SK-N-SH (cell line): Measurements from ENCODE around the gene ZNF724. TPM values are rescaled to one million over a fixed set of nuclear protein-coding genes. Genes with fewer than 3 reads are reported as not detected.

Source experiments
- CTCF ChIA-PET: fragments of 300-600, 350-600 bp; formaldehyde crosslinking; extraction: SDS; loops from one replicate; lab custom pipeline; 2021; lab: Yijun Ruan, JAX
- POLR2A ChIA-PET: fragments of 350-600 bp; sonication (Branson Sonifier 250); formaldehyde crosslinking; extraction: SDS; loops from one replicate; lab custom pipeline; 2020; ENCODE audit warnings: antibody characterized with exemption, inconsistent platforms; lab: Yijun Ruan, JAX
- DNase-seq: peaks from one replicate; pipeline ENCODE4 v3.0.0; 2012
- H2AFZ ChIP-seq: fragments of 200-600 bp; sonication (generic); 2 replicates; pipeline ENCODE4 v1.8.1; 2016; ENCODE audit warnings: antibody characterized with exemption, mild to moderate bottlenecking, low read depth
- H3F3A ChIP-seq: fragments of 200-600 bp; sonication (generic); replicated peaks from 2 replicates; pipeline ENCODE3; 2016; ENCODE audit warnings: antibody characterized with exemption, mild to moderate bottlenecking; ENCODE audit not compliant: insufficient read depth
- H3K27ac ChIP-seq, 2 experiments: fragments of 200-500 bp in 1 of 2; fragments of 200-600 bp in 1 of 2; sonication (Bioruptor generic) in 1 of 2; sonication (generic), shearing (Covaris generic) in 1 of 2; 2 replicates each; pipeline versions ENCODE4 v1.5.1 to v1.6.1; 2014 to 2016; ENCODE audit warnings: low read depth in 2 of 2, inconsistent platforms in 1 of 2, low read length in 1 of 2, mild to moderate bottlenecking in 1 of 2, mixed read lengths in 1 of 2
- H3K27me3 ChIP-seq: fragments of 200-600 bp; sonication (generic), shearing (Covaris generic); 2 replicates; pipeline ENCODE4 v1.6.1; 2016; ENCODE audit warnings: mixed run types; ENCODE audit not compliant: insufficient read depth
- H3K36me3 ChIP-seq, 2 experiments: fragments of 200-500 bp in 1 of 2; fragments of 200-600 bp in 1 of 2; sonication (Bioruptor generic) in 1 of 2; sonication (generic) in 1 of 2; replicated peaks in 1 of 2; 2 replicates each; pipeline versions ENCODE3 to v1.5.1; 2014 to 2016; ENCODE audit warnings: low read length in 1 of 2, mild to moderate bottlenecking in 1 of 2; ENCODE audit not compliant: insufficient read depth in 2 of 2, control insufficient read depth in 1 of 2
- H3K4me1 ChIP-seq, 2 experiments: fragments of 200-500 bp in 1 of 2; fragments of 200-600 bp in 1 of 2; sonication (Bioruptor generic) in 1 of 2; sonication (generic), shearing (Covaris generic) in 1 of 2; 2 replicates each; pipeline versions ENCODE4 v1.5.1 to v1.6.1; 2014 to 2016; ENCODE audit warnings: low read depth in 1 of 2, low read length in 1 of 2, mixed run types in 1 of 2; ENCODE audit not compliant: insufficient read depth in 2 of 2, control insufficient read depth in 1 of 2
- H3K4me2 ChIP-seq: fragments of 200-600 bp; sonication (generic), shearing (Covaris generic); 2 replicates; pipeline ENCODE4 v1.6.1; 2017; ENCODE audit warnings: mixed run types
- H3K4me3 ChIP-seq, 2 experiments: fragments of 200-500 bp in 1 of 2; fragments of 200-600 bp in 1 of 2; sonication (Bioruptor generic) in 1 of 2; sonication (generic), shearing (Covaris generic) in 1 of 2; 2 replicates each; pipeline versions ENCODE4 v1.5.1 to v1.8.1; 2014 to 2016; ENCODE audit warnings: low read depth in 2 of 2, inconsistent platforms in 1 of 2, low read length in 1 of 2, mild to moderate bottlenecking in 1 of 2, mixed read lengths in 1 of 2, moderate library complexity in 1 of 2
- H3K79me2 ChIP-seq: fragments of 200-600 bp; sonication (generic); 2 replicates; pipeline ENCODE4 v1.8.1; 2017; ENCODE audit warnings: mild to moderate bottlenecking; ENCODE audit not compliant: insufficient read depth
- H3K9ac ChIP-seq: fragments of 200-600 bp; sonication (generic); 2 replicates; pipeline ENCODE4 v1.6.1; 2017; ENCODE audit warnings: mixed run types
- H3K9me2 ChIP-seq: fragments of 200-600 bp; sonication (generic); 2 replicates; pipeline ENCODE4 v1.6.1; 2017; ENCODE audit warnings: mixed run types
- H3K9me3 ChIP-seq: fragments of 200-600 bp; sonication (generic); 2 replicates; pipeline ENCODE4 v1.6.1; 2017; ENCODE audit warnings: mixed run types, mild to moderate bottlenecking, moderate library complexity
- H4K20me1 ChIP-seq: fragments of 200-600 bp; sonication (generic); 2 replicates; pipeline ENCODE4 v1.6.1; 2017; ENCODE audit warnings: mild to moderate bottlenecking, mixed run types; ENCODE audit not compliant: insufficient read depth
- CTCF ChIP-seq: fragments of 200-600 bp; sonication (generic); IDR thresholded peaks from 2 replicates; pipeline ENCODE4 v1.6.1; 2017; ENCODE audit warnings: antibody characterized with exemption, mild to moderate bottlenecking, moderate library complexity
- FOSL2 ChIP-seq: IDR thresholded peaks from 2 replicates; pipeline ENCODE4 v1.4.0; 2012; ENCODE audit warnings: low read depth, mild to moderate bottlenecking, moderate library complexity, borderline replicate concordance
- FOXJ3 ChIP-seq: sonication (generic); formaldehyde crosslinking; IDR thresholded peaks from 2 replicates; pipeline ENCODE4 v1.5.1; 2020; ENCODE audit warnings: mild to moderate bottlenecking, missing genetic modification reagents
- FOXM1 ChIP-seq: IDR thresholded peaks from 2 replicates; pipeline ENCODE4 v1.4.0; 2012; ENCODE audit warnings: low read depth, mild to moderate bottlenecking
- GABPA ChIP-seq: IDR thresholded peaks from 2 replicates; pipeline ENCODE4 v1.4.0; 2012; ENCODE audit warnings: low read depth, mild to moderate bottlenecking
- GATA2 ChIP-seq: sonication (generic); formaldehyde crosslinking; IDR thresholded peaks from 2 replicates; pipeline ENCODE4 v1.5.0; 2020; ENCODE audit warnings: mild to moderate bottlenecking, missing genetic modification reagents
- MXI1 ChIP-seq: IDR thresholded peaks from 2 replicates; pipeline ENCODE4 v1.6.1; 2012; ENCODE audit warnings: mild to moderate bottlenecking, low read depth, low read length, improper control_type of control experiment
- NFIC ChIP-seq: IDR thresholded peaks from 2 replicates; pipeline ENCODE4 v1.4.0; 2012; ENCODE audit warnings: borderline replicate concordance
- NRF1 ChIP-seq: IDR thresholded peaks from 2 replicates; pipeline ENCODE4 v1.6.1; 2012; ENCODE audit warnings: low read depth, mild to moderate bottlenecking, low read length
- RAD21 ChIP-seq: IDR thresholded peaks from 2 replicates; pipeline ENCODE4 v1.6.1; 2012; ENCODE audit warnings: mild to moderate bottlenecking, low read length
- RCOR1 ChIP-seq: fragments of 150-350 bp; IDR thresholded peaks from 2 replicates; pipeline ENCODE4 v1.6.1; 2017; ENCODE audit warnings: antibody characterized with exemption, low read length
- REST ChIP-seq: IDR thresholded peaks from 2 replicates; pipeline ENCODE4 v1.6.1; 2012; ENCODE audit warnings: mild to moderate bottlenecking, low read depth, low read length, moderate library complexity
- RFX5 ChIP-seq: IDR thresholded peaks from 2 replicates; pipeline ENCODE4 v1.6.1; 2012; ENCODE audit warnings: mild to moderate bottlenecking, improper control_type of control experiment, low read length
- RXRA ChIP-seq: IDR thresholded peaks from 2 replicates; pipeline ENCODE4 v1.4.0; 2012; ENCODE audit warnings: low read depth, mild to moderate bottlenecking, borderline replicate concordance
- SIN3A ChIP-seq: IDR thresholded peaks from 2 replicates; pipeline ENCODE4 v1.6.1; 2012; ENCODE audit warnings: low read depth, mild to moderate bottlenecking, low read length, moderate library complexity, borderline replicate concordance
- TEAD4 ChIP-seq: IDR thresholded peaks from 2 replicates; pipeline ENCODE4 v1.4.0; 2012; ENCODE audit warnings: mild to moderate bottlenecking, borderline replicate concordance; ENCODE audit not compliant: insufficient read depth
- WGBS: methylation state at CpG from one replicate; pipeline ENCODE4 v1.1.6; 2017; ENCODE audit warnings: low lambda C conversion rate; 5-methylcytosine and 5-hydroxymethylcytosine counted together
- polyA plus RNA-seq, 3 experiments: library from polyadenylated mRNA; depleted of rRNA; stranded (reverse); fragments of >200 nt; gene quantifications; 2 replicates each; pipeline ENCODE4 v1.2.3, GENCODE V29; 2012

The ZNF724 gene
- polyA plus RNA-seq, 1 of the 3 experiments (the other 2 are of a cell fraction), result 0.56 TPM

DNA sequence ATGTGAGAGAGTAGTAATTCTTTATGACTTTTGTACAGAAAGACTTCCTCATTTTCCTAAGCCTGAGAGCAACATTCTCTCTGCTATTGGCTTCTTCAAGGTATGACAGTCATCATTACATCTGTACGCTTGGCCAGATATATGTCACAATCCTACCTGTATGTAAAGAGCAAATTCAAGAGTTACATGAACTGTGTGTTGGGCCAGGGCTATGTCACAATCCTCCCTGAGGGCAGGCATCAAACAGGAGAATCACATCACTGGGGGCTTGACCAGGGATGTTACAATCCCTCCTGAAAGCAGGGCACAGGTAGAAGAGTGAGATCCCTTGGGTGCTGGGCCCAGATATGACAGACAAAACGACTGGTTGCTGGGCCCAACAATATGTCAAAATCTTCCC, 9.8 kb upstream of the ZNF724 start:
- no peak for DNase-seq
- no peak for TF ChIP-seq RCOR1
- TF ChIP-seq FOSL2, result no peak
- no peak for TF ChIP-seq REST
- no peak for TF ChIP-seq CTCF
- TF ChIP-seq NFIC, result no peak
- no peak for TF ChIP-seq RFX5
- no peak overlapping the region for H3K4me3 ChIP-seq
- 62% methylated on average over 2 of the region's 2 CpGs for WGBS
- H3K27ac ChIP-seq, result no peak overlapping the region
- H3K36me3 ChIP-seq, result peaks cover 10 to 23% of the 10 kb centered on the region in 2 experiments
- no peaks in the 10 kb centered on the region for H4K20me1 ChIP-seq
- H3K9ac ChIP-seq, result no peak overlapping the region
- H3K79me2 ChIP-seq, result no peaks in the 10 kb centered on the region
- ChIA-PET CTCF (interaction anchor here (1.0 kb wide), 1 partner anchor 13 kb away, joined by 3 read pairs; no protein-coding TSS in a partner anchor), POLR2A (no interaction called here)
- H3K27me3 ChIP-seq, result no peaks in the 10 kb centered on the region
- H3K4me1 ChIP-seq, result no peaks in the 10 kb centered on the region
- H3K9me3 ChIP-seq, result no peaks in the 10 kb centered on the region
- H3F3A ChIP-seq, result no peaks in the 10 kb centered on the region
- no peak overlapping the region for H3K4me2 ChIP-seq
- H2AFZ ChIP-seq, result no peak overlapping the region
- no peaks in the 10 kb centered on the region for H3K9me2 ChIP-seq

GRCh38 chr19:23255700-23256099, 5.5 kb upstream of the ZNF724 start:
- H3K79me2 ChIP-seq, result no peaks in the 10 kb centered on the region
- 71% methylated on average over 4 of the region's 4 CpGs for WGBS
- no peaks in the 10 kb centered on the region for H3K9me2 ChIP-seq
- H4K20me1 ChIP-seq, result no peaks in the 10 kb centered on the region
- no peaks in the 10 kb centered on the region for H3F3A ChIP-seq
- POLR2A ChIA-PET, result no interaction called here
- H3K4me3 ChIP-seq, result no peak overlapping the region
- no peak for TF ChIP-seq SIN3A
- no peak for TF ChIP-seq NRF1
- TF ChIP-seq GATA2 (CRISPR knock-in tag), result no peak
- no peak for TF ChIP-seq RXRA
- no peak for TF ChIP-seq RAD21
- TF ChIP-seq MXI1, result no peak
- TF ChIP-seq TEAD4, result no peak
- TF ChIP-seq RCOR1, result no peak
- no peak for TF ChIP-seq GABPA
- no peak for TF ChIP-seq FOXJ3 (CRISPR knock-in tag)
- TF ChIP-seq FOXM1, result no peak
- no peaks in the 10 kb centered on the region for H3K9me3 ChIP-seq
- no peak overlapping the region for H3K4me2 ChIP-seq
- DNase-seq, result no peak
- H2AFZ ChIP-seq, result no peak overlapping the region
- H3K27me3 ChIP-seq, result no peaks in the 10 kb centered on the region
- H3K27ac ChIP-seq, result no peak overlapping the region
- CTCF ChIA-PET, result no interaction called here
- H3K36me3 ChIP-seq, result peaks cover 10 to 15% of the 10 kb centered on the region in 2 experiments
- no peaks in the 10 kb centered on the region for H3K4me1 ChIP-seq
- no peak overlapping the region for H3K9ac ChIP-seq
